HG03064 (cell line): ENCODE data around the gene ATP11B.
A peak's percentile ranks its signal among the peaks of the same experiment; 100 is the strongest.

Experiments
- ATAC-seq: cut with Tn5 transposase; IDR thresholded peaks from one replicate; pipeline ENCODE4 v1.9.1; 2021; ENCODE audit warnings: low read depth; ENCODE audit not compliant: unreplicated experiment

The ATP11B gene

GRCh38 chr3:182908471-182908870 is 115.2 kb downstream of the ATP11B start:
- ATAC-seq, result no peak

- no peak for ATAC-seq
These were observed 116.2 kb downstream of the ATP11B start for GRCh38 chr3:182909318-182910040.

GRCh38 chr3:182910936-182911781 is 117.9 kb downstream of the ATP11B start:
- ATAC-seq, result no peak

GRCh38 chr3:182911782-182912111 is 118.4 kb downstream of the ATP11B start:
- ATAC-seq, result no peak

- ATAC-seq, result no peak
These were observed 119.2 kb downstream of the ATP11B start for GRCh38 chr3:182912474-182912873.

- peak; percentile 95 for ATAC-seq
These were observed 120.6 kb downstream of the ATP11B start for GRCh38 chr3:182913889-182914288.

- ATAC-seq, result peak; percentile 40
These were observed 121.0 kb downstream of the ATP11B start for GRCh38 chr3:182914341-182914740.

GRCh38 chr3:182917134-182917533 is 123.8 kb downstream of the ATP11B start:
- no peak for ATAC-seq

GRCh38 chr3:182919866-182920357 is 126.6 kb downstream of the ATP11B start:
- ATAC-seq, result no peak

GRCh38 chr3:182920515-182921084 is 127.3 kb downstream of the ATP11B start:
- no peak for ATAC-seq

- ATAC-seq, result no peak
These were observed 128.5 kb downstream of the ATP11B start for GRCh38 chr3:182921665-182922355.

GRCh38 chr3:182925330-182925943 is 132.1 kb downstream of the ATP11B start:
- ATAC-seq, result peak; percentile 97

- peak; percentile 35 for ATAC-seq
These were observed 132.6 kb downstream of the ATP11B start for GRCh38 chr3:182925944-182926337.

GRCh38 chr3:182935803-182936202 is 142.5 kb downstream of the ATP11B start:
- no peak for ATAC-seq

GRCh38 chr3:182936239-182936917 is 143.1 kb downstream of the ATP11B start:
- no peak for ATAC-seq

- ATAC-seq, result no peak
These were observed 143.6 kb downstream of the ATP11B start for GRCh38 chr3:182936918-182937285.

GRCh38 chr3:182937293-182938051 is 144.2 kb downstream of the ATP11B start:
- peak; percentile 83 for ATAC-seq

GRCh38 chr3:182940266-182940808 is 147.0 kb downstream of the ATP11B start:
- no peak for ATAC-seq

GRCh38 chr3:182941719-182942118 is 148.4 kb downstream of the ATP11B start:
- ATAC-seq, result no peak
